Measurements from ENCODE around the gene CAPZB.

GRCh38 chr1:19371226-19372135 lies 113.9 kb downstream of the CAPZB start:
- no peak for TF ChIP-seq CTCF (IDR thresholded peaks at IDR 0.05)
- no peak for TF ChIP-seq POLR2AphosphoS5 (IDR thresholded peaks at IDR 0.05; ENCODE audit: low read depth, low read length)
- TF ChIP-seq SMC3 (IDR thresholded peaks at IDR 0.05; ENCODE audit: low read depth, low read length), result no peak
- no peak for TF ChIP-seq EZH2phosphoT487 (IDR thresholded peaks at IDR 0.05; ENCODE audit: borderline replicate concordance, low read depth)
- no peak for TF ChIP-seq REST (IDR thresholded peaks at IDR 0.05; ENCODE audit: low read depth, low read length)
- no peak for TF ChIP-seq FOXJ3 (CRISPR knock-in tag; IDR thresholded peaks at IDR 0.05)
- no peak for TF ChIP-seq TAF1 (IDR thresholded peaks at IDR 0.05; ENCODE audit: borderline replicate concordance, low read depth, low read length)

Data from SK-N-SH (cell line).